HG03442 (cell line): ENCODE results near the gene RPSA.
"Not testable (repeated sequence)": the region's sequence is repeated elsewhere in the genome, so short reads cannot be mapped to it uniquely, and the experiment has no call there.

Experiments used
- ATAC-seq: cut with Tn5 transposase; IDR thresholded peaks from one replicate; pipeline ENCODE4 v1.9.1; 2021; ENCODE audit warnings: mild to moderate bottlenecking, moderate library complexity; ENCODE audit not compliant: unreplicated experiment

Gene RPSA

DNA sequence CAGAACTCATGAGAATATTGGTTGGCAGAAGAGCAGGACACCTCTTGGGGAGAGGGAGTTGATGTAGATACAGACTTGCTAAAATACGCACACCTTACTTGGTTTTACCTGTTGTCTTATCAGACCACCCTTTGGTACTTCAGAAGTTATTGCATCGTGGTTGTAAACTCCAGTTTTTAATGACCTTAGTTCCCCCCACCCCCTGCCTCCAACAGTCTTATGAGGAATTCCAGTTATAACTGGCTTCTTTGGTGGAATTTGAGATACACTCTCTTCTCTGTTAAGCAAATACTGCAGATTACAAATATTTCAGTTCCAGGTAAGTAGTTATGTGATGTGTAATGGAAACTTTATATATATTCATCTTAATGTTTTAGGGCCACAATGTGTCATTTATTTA is 18.4 kb upstream of the RPSA start:
- no peak for ATAC-seq

DNA sequence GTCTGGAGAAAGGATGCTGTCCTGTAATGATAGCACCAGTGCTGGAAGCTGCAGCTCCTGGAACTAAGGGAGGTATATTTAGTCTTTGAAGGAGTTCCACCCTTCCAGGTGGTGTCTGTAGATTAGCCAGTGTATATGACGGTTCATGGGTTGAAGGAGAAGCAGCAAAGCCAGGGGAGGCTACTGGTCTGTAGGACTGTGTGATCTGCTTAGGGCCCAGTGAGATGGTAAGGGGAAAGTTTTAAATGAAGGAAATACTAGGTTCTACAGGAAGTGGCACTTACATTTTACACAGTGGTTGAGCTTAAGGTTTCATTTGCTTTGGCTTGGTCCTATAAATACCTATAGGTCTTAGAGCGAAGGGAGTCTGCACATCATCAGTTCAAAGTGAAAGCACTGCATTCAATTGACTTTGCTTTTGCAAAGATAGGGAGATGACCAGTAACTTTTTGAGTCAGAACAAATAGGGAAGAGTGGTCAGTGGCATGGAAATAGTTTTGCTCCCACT is 17.7 kb upstream of the RPSA start:
- ATAC-seq: peak; percentile 78

DNA sequence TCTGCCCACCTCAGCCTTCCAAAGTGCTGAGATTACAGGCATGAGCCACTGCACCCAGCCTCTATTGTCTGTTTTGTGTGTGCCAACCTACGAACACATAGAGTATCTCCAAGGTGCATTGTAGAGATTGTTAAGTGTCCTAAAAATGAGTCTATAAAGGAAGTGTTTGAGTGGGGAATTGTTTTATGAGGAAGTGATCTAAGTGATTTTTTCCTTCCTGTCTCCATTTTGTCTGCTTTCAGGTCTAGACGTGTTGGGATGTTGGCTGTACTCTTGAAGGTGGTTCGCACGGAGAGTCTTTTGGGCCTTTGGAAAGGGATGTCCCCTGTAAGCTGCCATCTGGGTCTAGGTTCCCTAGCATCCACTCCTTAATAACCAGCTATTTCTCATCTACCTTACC is 16.3 kb upstream of the RPSA start:
- ATAC-seq: no peak

DNA sequence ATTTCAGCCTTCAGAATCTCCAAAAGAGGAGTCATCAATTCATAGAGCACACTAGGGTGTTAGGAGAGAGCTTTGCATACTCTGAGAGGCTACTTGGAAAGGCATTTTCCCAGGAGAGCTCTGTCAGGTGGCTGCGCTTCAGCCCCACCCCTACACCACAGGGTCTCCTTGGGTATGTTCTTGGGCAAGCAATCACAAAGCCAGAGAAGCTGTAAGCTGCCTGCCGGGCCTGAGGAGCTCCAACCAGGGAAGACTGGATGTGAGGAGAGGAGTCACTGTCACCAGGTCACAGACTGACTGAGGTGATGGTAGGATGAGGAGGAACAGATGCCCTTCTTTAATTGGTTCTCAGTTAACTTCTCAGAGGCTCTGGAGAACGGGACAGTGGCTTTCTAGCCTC is 9.8 kb upstream of the RPSA start:
- ATAC-seq: no peak

DNA sequence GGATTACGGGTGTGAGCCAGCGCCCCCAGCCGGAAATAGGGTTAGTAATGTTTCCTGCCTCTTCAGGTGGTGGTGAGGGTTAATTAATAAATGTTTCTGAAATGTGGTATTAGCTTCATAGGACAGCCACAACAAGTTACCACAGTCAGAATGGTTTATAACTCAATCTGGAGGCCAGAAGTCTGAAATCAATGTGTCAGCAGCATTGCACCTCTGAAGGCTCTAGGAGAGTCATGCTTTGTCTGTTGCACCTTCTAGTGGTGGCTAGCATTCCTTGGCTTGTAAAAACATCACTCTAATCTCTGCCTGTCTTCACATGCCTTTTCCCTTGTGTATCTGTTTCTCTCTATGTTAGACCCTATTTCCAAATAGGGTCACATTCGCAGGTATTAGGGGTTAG is 7.8 kb upstream of the RPSA start:
- no peak for ATAC-seq

DNA sequence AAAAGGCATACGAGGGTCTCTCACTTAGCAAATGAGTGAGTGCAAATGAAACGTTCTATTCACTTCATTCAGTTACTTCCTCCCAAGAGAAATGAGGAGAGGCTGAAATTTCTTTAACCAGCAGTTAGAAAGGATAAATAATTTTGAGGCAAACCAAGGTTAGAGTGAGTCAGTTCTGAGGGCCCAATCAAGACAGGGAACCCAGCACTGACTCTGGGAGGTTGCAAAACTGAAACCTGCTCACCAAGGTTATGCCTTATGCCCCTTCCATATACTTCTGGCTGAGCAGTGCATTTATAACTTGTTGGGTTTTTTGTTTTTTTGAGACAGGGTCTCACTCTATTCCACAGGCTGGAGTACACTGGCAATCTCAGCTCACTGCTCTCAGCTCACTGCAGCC is 4.5 kb upstream of the RPSA start:
- no peak for ATAC-seq

DNA sequence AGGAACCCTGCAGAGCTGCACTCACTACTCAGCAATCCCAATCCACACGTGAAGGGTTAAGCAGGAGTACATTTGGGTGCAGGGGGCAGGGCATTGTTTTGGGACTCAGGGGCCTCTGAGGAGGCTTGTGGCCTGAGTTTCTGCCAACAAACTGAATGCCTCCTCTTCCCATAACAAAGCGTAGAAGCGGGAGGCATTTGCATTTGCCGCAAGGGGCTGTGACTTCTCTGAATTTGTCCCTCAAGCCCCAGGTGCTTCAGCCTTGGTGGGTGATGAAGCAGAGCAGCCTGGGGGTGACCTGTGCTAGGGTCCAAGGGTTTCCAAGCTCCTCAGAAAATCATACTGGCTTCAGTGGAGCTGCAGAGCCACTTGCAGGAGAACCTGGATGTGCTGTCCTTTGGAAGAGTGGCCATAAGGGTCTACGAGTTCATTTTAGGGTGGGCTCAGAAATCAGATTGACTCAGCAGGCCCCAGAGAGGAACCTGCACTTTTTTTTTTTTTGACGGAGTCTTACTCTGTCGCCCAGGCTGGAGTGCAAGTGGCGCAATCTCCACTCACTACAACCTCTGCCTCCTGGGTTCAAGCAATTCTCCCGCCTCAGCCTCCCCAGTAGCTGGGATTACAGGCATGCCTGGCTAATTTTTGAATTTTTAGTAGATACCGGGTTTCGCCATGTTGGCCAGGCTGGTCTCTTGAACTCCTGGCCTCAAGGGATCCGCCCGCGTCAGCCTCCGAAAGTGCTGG is 1.4 kb upstream of the RPSA start:
- no peak for ATAC-seq

DNA sequence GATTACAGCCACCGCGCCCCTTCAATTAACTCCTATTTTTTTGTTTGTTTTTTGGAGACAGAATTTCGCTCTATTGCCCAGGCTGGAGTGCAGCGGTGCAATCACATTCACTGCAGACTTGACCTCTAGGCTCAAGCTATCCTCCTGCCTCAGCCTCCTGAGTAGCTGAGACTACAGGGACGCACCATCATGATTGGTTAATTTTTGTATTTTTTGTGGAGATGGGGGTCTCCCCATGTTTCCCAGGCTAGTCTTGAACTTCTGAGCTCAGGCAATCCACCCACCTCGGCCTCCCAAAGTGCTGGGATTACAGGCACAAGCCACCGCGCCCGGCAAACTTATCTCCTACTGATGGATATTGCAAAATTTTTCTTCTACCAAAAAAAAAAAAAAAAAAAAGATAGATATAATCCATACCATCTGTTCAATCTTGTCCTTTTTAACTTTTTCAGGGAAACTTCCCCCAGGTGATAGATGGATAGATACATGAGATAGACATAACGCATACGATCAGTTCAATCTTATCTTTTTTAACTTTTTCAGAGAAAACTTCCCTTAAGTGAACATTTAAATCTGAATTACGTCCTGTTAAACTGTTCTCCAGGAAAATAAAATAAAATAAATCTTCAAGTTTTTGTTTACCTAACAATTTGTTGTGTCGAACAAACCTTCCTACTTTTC is 693 bp upstream of the RPSA start:
- no peak for ATAC-seq

DNA sequence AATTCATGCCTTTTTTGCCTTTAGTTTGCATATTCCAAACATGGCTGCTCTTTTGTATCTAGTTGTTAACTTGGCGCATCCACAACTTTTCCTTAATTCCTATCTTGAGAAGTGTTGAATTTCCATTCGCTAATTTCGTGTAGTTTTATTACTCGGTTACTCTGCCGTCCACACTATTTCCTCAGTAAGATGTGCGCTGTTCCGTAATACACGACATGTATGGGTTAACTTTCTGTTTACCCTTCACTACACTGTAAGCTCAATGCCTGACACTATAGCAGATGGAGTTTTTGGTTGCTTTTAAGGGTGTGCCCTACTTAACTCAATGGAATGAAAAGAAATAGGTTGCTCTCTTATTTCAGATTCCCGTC is 724 bp downstream of the RPSA start:
- ATAC-seq: no peak

DNA sequence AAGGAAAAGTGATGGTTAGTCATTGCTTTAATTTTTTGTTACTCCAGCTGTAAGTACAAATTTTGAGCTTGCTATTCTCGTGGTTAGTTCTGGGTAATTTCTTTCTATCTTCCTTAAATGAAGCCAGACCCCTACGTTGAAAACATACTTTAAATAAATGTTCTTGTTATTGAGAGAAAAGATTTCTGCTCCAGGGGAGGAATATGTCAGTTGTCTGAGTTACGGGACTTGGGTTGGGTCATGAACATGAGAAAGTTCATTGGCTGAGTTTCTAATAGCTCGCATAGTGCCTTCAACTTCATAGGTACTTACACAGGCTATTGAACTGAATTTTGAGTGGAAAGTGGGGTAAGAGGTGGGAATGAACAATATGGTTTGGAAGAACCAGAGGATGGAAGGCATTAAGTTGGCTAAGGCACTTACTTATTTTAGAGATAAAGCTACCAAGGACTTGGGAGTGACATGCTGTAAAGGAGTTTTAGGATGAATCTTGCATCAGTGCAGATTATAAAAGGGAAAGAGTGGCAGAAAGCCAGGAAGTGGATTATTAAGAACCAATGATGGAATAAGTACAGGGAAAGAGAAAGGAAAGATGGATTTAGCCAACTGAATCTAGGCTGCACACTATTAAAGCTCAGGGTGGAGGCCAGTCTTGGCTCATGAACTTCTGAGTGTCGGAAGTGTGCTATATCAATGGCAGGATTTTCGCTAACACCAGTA is 1.4 kb downstream of the RPSA start:
- ATAC-seq: no peak

DNA sequence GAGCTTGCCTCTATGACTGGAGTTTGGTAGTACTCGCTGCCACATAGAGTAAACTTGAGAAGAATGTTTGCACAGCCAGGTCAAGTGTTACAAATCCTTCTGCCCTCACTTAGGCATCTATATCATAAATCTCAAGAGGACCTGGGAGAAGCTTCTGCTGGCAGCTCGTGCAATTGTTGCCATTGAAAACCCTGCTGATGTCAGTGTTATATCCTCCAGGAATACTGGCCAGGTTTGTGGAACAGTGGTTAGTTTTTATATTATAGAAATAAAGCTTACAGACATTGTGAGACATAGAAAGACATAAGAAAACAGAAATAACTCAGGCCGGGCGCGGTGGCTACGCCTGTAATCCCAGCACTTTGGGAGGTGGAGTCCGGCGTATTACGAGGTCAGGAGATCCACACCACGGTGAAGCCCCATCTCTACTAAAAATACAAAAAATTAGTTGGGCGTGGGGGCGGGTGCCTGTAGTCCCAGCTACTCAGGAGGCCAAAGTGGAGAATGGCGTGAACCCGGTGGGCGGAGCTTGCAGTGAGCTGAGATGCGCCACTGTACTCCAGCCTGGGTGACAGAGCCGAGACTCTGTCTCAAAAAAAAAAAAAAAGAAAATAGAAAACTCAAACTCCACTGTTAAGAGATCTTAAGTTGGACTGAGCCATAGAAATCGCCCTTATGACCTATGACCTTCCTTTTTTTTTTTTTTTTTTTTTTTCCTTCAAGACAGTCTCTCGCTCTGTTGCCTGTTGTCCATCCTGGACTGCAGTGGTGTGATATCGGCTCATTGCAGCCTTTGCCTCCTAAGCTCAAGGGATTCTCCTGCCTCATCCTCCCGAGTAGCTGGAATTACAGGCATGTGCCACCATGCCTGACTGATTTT is 2.2 kb downstream of the RPSA start:
- ATAC-seq: no peak

DNA sequence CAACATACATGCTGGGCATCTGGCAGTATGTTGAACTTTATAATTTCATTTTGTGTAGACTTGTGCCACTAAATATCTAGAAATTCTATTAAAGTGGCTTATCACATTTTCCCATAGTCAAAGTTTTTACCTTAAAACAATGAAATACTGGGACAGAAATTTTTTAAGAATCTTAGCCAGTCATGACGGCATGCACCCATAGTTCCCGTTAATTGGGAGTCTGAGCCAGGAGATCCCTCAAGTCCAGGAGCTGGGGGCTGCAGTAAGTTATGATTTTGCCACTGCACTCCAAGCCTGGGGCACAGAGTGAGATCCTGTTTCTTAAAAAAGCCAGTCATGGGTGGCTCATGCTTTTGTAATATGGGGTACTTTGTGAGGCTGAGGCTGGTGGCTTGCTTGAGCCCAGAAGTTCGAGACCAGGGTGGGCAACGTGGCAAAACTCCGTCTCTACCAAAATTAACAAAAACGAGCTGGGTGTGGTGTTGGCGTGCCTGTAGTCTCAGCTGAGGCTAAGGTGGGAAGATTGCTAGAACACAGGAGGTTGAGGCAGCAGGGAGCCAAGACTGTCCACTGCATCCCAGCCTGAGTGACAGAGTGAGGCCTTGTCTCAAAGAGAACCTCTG is 3.1 kb downstream of the RPSA start:
- no peak for ATAC-seq

DNA sequence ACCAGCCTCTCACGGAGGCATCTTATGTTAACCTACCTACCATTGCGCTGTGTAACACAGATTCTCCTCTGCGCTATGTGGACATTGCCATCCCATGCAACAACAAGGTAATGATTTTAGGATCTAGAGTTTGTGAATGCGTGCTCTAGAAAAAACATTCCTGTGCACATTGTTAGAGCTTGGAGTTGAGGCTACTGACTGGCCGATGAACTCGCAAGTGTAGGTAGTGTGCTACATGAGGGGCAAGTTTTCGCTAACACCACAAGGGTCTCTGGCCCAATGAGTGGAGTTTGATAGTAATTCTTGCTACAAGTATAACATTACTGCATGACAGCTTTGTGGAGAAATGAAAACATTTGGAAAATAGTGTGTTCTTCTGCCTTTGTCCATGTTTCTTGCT is 4.4 kb downstream of the RPSA start:
- no peak for ATAC-seq

DNA sequence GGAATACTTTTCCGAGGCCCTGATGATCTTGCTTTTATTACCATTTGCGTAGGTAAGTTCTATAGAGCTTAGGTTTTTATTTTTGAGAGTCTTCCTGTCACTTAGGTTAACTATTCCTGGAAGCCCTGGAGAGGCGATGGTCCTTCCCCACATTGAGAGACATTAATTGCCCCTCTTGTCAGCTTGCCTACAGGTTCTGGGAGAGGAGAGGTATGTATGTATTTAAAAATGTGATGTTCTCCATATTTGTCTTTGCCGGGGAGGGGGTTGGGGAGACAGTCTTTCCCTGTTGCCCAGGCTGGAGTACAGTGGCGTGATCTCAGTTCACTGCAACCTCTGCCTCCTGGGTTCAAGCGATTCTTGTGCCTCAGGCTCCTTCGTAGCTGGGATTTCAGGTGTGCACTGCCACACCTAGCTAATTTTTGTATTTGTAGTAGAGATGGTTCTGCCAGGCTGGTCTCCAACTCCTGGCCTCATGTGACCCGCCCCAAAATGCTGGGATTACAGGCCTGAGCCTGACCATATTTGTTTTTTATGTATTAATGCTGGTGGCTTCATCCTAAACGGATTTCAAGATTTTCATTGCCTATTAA is 6.2 kb downstream of the RPSA start:
- ATAC-seq: no peak

DNA sequence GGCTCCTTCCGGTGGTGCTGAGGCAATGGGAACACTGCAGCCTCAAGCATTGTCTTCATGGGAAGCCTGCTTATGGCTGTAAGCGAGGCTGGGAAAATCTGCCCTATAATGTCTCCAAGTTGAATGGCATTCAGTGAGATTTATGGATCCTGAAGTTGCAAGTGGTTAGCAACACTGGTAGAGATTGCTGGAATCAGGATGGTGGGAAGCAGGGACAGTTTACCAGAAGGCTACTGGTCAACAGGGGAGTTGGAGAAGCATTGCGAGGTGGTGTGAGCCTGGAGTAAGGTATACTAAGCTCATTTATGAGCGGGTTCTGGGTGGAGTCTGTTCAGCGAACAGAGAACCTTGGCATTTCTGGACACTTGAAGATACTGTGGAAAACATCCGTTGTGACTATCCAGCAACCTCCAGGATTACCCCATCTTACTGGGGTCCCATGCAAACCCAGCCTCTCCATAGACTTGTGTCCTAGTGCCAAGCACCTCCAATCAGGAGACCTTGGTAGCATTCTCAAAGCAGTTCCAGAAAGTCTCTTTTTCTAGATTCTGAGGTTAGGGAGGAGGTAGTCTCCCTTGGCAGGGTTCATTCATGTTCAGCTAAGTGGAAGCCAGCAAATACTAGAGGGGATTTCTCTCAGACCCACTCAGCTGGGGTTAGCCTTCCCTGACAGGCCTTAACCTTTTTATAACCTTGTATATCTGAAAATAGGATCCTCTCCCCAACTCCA is 7.3 kb downstream of the RPSA start:
- no peak for ATAC-seq

DNA sequence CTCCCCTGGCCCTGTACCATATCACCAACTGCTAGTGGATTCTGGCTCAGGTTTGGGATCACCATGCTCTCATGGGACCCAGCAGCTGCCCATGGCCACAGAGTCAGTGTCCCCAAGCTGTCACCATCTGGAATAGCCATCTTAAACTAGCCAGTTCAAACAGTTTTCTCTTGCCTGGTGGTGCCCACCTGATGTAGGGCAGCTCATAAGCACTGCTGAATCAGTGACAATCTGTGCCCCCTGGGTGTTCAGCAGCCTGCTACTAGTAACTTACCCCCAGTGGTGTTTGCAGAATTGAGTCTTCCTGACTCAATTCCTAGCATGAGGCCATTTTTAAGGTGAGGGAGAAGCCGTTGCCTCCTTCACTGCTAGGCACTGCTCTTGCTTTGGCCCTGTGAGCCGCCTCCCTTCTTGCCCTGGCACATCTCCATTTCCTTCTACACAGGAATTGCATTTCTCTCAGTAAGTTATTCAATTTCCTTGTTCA is 7.9 kb downstream of the RPSA start:
- no peak for ATAC-seq

DNA sequence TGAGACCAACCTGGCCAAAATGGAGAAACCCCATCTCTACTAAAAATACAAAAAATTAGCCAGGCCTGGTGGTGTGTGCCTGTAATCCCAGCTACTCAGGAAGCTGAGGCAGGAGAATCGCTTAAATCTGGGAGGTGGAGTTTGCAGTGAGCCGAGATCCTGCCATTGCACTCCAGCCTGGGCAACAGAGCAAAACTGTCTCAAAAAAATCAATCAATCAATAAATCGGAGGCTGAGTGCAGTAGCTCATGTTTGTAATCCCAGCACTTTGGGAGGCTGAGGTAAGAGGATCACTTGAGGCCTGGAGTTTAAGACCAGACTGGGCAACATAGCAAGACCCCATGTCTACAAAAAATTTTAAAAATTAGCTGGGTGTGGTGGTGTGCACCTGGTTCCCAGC is 8.8 kb downstream of the RPSA start:
- not testable (repeated sequence) for ATAC-seq

DNA sequence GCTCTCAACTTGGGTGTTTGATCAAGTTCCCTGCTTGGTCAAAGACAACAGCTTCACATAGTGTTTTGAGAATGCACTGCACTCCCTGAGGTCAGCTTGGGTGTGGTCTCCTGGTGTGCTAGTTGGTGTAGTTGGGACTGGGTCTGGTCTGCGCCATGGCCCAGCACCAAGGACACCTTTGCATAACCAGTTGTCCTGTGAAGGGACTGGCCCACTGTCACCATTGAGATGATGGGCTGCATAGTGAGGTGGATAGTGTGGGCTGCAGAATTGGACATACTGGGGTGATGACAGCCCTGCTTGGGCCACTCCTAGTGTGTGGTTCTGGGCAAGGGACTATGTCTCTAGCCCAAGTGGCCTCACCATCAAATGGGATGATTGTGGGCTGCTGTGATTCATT is 9.5 kb downstream of the RPSA start:
- no peak for ATAC-seq

DNA sequence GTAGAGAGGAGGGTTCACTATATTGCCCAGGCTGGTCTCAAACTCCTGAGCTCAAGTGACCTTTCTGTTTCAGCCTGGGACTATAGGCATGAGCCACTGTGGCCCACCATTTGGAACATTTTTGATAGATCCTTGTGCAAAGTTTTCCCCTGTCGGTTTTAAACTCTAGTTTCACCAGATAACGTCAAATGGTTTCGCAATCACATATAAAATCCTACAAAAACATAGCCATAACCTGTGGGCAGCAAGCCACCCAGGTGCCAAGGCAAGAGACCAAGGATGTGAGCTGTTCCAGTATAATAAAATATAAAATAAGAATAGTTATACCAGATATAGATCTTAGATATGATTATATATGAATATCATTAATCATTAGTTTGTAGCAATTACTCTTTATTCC is 10.5 kb downstream of the RPSA start:
- not testable (repeated sequence) for ATAC-seq
